Brain microvascular endothelial cell (primary cell): Measurements from ENCODE around the gene CD320.

Experiments
- DNase-seq: peaks from one replicate; pipeline ENCODE4 v3.0.0-alpha.2; 2020
- H3K27ac ChIP-seq: fragments of 250-450 bp; sonication (Bioruptor Pico); 2 replicates; pipeline ENCODE4 v1.5.1; 2020; ENCODE audit warnings: mild to moderate bottlenecking, moderate library complexity
- H3K27me3 ChIP-seq: fragments of 250-450 bp; sonication (Bioruptor Pico); replicated peaks from 2 replicates; pipeline ENCODE4 v1.5.1; 2020; ENCODE audit warnings: mild to moderate bottlenecking
- H3K36me3 ChIP-seq: fragments of 250-450 bp; sonication (Bioruptor Pico); replicated peaks from 2 replicates; pipeline ENCODE4 v1.5.1; 2020; ENCODE audit warnings: mild to moderate bottlenecking
- H3K4me3 ChIP-seq: 2 replicates; pipeline ENCODE4 v1.5.1; 2011; ENCODE audit warnings: low read depth, mild to moderate bottlenecking, control low read depth, low read length, moderate library complexity
- CTCF ChIP-seq: IDR thresholded peaks from 2 replicates; pipeline ENCODE4 v1.5.1; 2011; ENCODE audit warnings: low read depth, mild to moderate bottlenecking, moderate library complexity, low read length, control low read depth, inconsistent platforms; ENCODE audit errors: missing control alignments
- in situ Hi-C: cut with HindIII; loops from 2 replicates; pipeline ENCODE4 v1.10.0; 2017; ENCODE audit warnings: low sequenced_read_pairs, low pct_ligation_motif_present

The CD320 gene

GRCh38 chr19:8333767-8334457, 25.8 kb upstream of the CD320 start:
- H3K4me3 ChIP-seq, result no peak overlapping the region
- no peak for TF ChIP-seq CTCF

GRCh38 chr19:8332976-8333766, 25.0 kb upstream of the CD320 start:
- Histone ChIP-seq H3K27ac (no peak overlapping the region), H3K27me3 (peaks cover 8% of the 10 kb centered on the region), H3K4me3 (no peak overlapping the region), H3K36me3 (no peaks in the 10 kb centered on the region)
- in situ Hi-C loops, result no loop called here
- TF ChIP-seq CTCF, result no peak
- DNase-seq, result no peak

More at GRCh38 chr19:8333767-8334457, 25.8 kb upstream of the CD320 start:
- in situ Hi-C loops, result no loop called here
- no peaks in the 10 kb centered on the region for H3K36me3 ChIP-seq
- peaks cover 8% of the 10 kb centered on the region for H3K27me3 ChIP-seq
- no peak for DNase-seq
- H3K27ac ChIP-seq, result no peak overlapping the region

- H3K4me3 ChIP-seq, result no peak overlapping the region
- no peak for DNase-seq
- no peaks in the 10 kb centered on the region for H3K36me3 ChIP-seq
- no peak for TF ChIP-seq CTCF
- H3K27ac ChIP-seq, result no peak overlapping the region
- peaks cover 8% of the 10 kb centered on the region for H3K27me3 ChIP-seq
- in situ Hi-C loops, result no loop called here
These were observed 23.2 kb upstream of the CD320 start for GRCh38 chr19:8331263-8331845.

GRCh38 chr19:8329996-8330395, 21.8 kb upstream of the CD320 start:
- Histone ChIP-seq H3K4me3 (no peak overlapping the region), H3K27me3 (peaks cover 8% of the 10 kb centered on the region), H3K36me3 (no peaks in the 10 kb centered on the region), H3K27ac (no peak overlapping the region)
- no peak for DNase-seq
- TF ChIP-seq CTCF, result no peak
- in situ Hi-C loops, result no loop called here

GRCh38 chr19:8325454-8325853, 17.3 kb upstream of the CD320 start:
- no peak overlapping the region for H3K4me3 ChIP-seq
- no peak for TF ChIP-seq CTCF
- no peak overlapping the region for H3K27ac ChIP-seq
- peaks cover 19% of the 10 kb centered on the region for H3K36me3 ChIP-seq
- H3K27me3 ChIP-seq, result no peaks in the 10 kb centered on the region
- DNase-seq, result no peak
- in situ Hi-C loops, result no loop called here
